IPS DF 4.7 (cell line): ENCODE data around the gene FRG2.
"Not testable (repeated sequence)": the region's sequence is repeated elsewhere in the genome, so short reads cannot be mapped to it uniquely, and the experiment has no call there.

Experiments used
- DNase-seq: peaks from one replicate; pipeline ENCODE4 v3.0.0-alpha.2; 2013; ENCODE audit warnings: low spot score; ENCODE audit errors: extremely low read depth

Gene FRG2

GRCh38 chr4:190016369-190017289 lies 10.4 kb downstream of the FRG2 start:
- DNase-seq: no peak

- DNase-seq: no peak
Observed at GRCh38 chr4:190015538-190016368, 11.3 kb downstream of the FRG2 start.

GRCh38 chr4:190014771-190015537 lies 12.1 kb downstream of the FRG2 start:
- no peak for DNase-seq

GRCh38 chr4:189989941-189990340 lies 37.1 kb downstream of the FRG2 start:
- not testable (repeated sequence) for DNase-seq

GRCh38 chr4:189988877-189989431 lies 38.1 kb downstream of the FRG2 start:
- no peak for DNase-seq

- not testable (repeated sequence) for DNase-seq
Observed at GRCh38 chr4:189985651-189986243, 41.3 kb downstream of the FRG2 start.

GRCh38 chr4:189984661-189985060 lies 42.4 kb downstream of the FRG2 start:
- not testable (repeated sequence) for DNase-seq

GRCh38 chr4:189983916-189984526 lies 43.0 kb downstream of the FRG2 start:
- DNase-seq: not testable (repeated sequence)

- DNase-seq: no peak
Observed at GRCh38 chr4:189981970-189982369, 45.1 kb downstream of the FRG2 start.

- not testable (repeated sequence) for DNase-seq
Observed at GRCh38 chr4:189980292-189980691, 46.8 kb downstream of the FRG2 start.

GRCh38 chr4:189979196-189980047 lies 47.6 kb downstream of the FRG2 start:
- no peak for DNase-seq
